HG02884 (cell line): ENCODE data around the gene ELAVL1.

ENCODE experiments used
- ATAC-seq: cut with Tn5 transposase; IDR thresholded peaks from one replicate; pipeline ENCODE4 v1.9.1; 2021; ENCODE audit warnings: mild to moderate bottlenecking, moderate library complexity; ENCODE audit not compliant: unreplicated experiment

The ELAVL1 gene

GRCh38 chr19:7912697-7913564 is 92.5 kb downstream of the ELAVL1 start:
- ATAC-seq, result no peak

- ATAC-seq, result no peak
Observed at GRCh38 chr19:7912144-7912696, 93.2 kb downstream of the ELAVL1 start.

DNA sequence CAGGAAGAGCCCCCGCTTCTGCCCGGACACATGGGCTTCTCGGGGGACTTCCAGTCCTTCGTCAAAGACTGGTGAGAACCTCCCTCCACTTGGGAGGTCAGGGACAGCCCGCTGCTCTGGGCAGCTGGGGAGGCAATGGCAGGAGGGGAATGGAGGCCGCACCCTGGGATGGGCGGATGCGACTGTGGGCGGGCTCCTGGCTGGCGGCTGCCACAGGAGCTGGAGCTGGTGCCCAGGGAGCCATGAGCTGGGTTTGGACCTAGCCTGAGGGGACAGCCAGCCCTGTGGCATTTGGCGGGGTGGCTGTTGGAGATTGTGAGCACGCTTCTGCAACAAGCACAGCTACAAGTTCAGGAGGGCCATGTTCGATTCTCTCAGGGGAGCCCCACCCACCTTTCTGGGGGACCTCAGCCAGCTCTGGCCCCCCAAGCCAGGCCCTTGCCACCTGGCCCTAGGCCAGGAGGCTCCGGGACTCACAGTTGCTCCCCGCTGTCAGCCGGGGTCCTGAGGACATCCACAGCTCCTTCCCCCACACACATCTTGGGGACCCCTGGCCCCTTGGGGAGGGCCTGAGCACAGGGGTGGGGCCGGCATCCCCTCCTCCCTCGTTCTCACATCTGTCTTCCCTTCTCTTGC is 93.8 kb downstream of the ELAVL1 start:
- no peak for ATAC-seq

- no peak for ATAC-seq
Observed at GRCh38 chr19:7910321-7911161, 94.9 kb downstream of the ELAVL1 start.

DNA sequence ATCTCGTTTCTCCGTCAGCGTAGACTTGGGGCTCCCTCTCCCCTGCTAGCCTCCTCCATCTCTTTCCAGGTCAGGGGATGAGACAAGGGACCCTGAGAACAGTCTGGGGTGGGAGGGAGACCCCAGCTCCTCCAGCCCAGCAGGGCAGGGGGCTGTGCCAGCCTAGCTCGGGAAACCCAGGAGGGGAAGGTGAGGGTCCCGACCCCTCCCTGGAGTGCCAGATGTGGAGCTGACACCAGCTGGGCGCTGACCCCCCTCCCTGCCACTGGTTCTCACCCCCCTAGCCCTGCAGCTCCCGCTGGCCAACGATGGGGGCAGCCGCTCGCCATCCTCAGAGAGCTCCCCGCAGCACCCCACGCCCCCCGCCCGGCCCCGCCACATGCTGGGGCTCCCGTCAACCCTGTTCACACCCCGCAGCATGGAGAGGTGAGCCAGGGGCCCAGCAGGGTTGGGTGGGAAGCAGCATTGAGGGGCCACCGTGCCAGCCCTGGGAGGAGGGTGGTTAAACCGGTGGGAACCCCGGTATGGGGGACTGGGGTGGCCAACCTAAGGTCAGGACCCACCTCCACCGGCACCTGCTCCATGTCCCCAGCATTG is 95.9 kb downstream of the ELAVL1 start:
- no peak for ATAC-seq

GRCh38 chr19:7908742-7909461 is 96.5 kb downstream of the ELAVL1 start:
- ATAC-seq, result no peak
